Measurements from ENCODE around the gene FABP2.

FABP2 gene

GRCh38 chr4:119299260-119299671 lies 22.7 kb downstream of the FABP2 start:
- peak in 1 of 2 experiments; percentile 10 for DNase-seq (ENCODE audit: low read depth in 1 of 2, low spot score in 1 of 2)
- TF ChIP-seq POLR2AphosphoS5 (IDR thresholded peaks at IDR 0.05; ENCODE audit: low read depth) (no peak), SPI1 (IDR thresholded peaks at IDR 0.05; ENCODE audit: borderline replicate concordance, low read depth) (no peak), GABPA (IDR thresholded peaks at IDR 0.05; ENCODE audit: low read depth) (no peak), CTCF (IDR thresholded peaks at IDR 0.05; ENCODE audit: insufficient read depth, low read length) (no peak), REST (IDR thresholded peaks at IDR 0.05; ENCODE audit: insufficient replicate concordance, low read depth) (no peak)

GRCh38 chr4:119297795-119298194 lies 24.1 kb downstream of the FABP2 start:
- H3K27ac ChIP-seq (replicated peaks) = no peak overlapping the region
- H3K4me3 ChIP-seq (replicated peaks; ENCODE audit: insufficient read depth, low read length) = no peak overlapping the region
- H3K27me3 ChIP-seq (ENCODE audit: insufficient read depth, poor library complexity, severe bottlenecking) = no peaks in the 10 kb centered on the region
- TF ChIP-seq CTCF (IDR thresholded peaks at IDR 0.05; ENCODE audit: insufficient read depth, low read length) (no peak), POLR2AphosphoS5 (IDR thresholded peaks at IDR 0.05; ENCODE audit: low read depth) (no peak), REST (IDR thresholded peaks at IDR 0.05; ENCODE audit: insufficient replicate concordance, low read depth) (no peak), SPI1 (IDR thresholded peaks at IDR 0.05; ENCODE audit: borderline replicate concordance, low read depth) (no peak), GABPA (IDR thresholded peaks at IDR 0.05; ENCODE audit: low read depth) (no peak)
- DNase-seq (ENCODE audit: low read depth in 1 of 2, low spot score in 1 of 2) = no peak

More at GRCh38 chr4:119299260-119299671, 22.7 kb downstream of the FABP2 start:
- H3K4me3 ChIP-seq (replicated peaks; ENCODE audit: insufficient read depth, low read length) = peak overlapping the region; percentile 94
- peak overlapping the region; percentile 74 for H3K27ac ChIP-seq (replicated peaks)
- no peaks in the 10 kb centered on the region for H3K27me3 ChIP-seq (ENCODE audit: insufficient read depth, poor library complexity, severe bottlenecking)

GRCh38 chr4:119296356-119296755 lies 25.6 kb downstream of the FABP2 start:
- no peak overlapping the region for H3K27ac ChIP-seq (replicated peaks)
- H3K4me3 ChIP-seq (replicated peaks; ENCODE audit: insufficient read depth, low read length) = no peak overlapping the region
- no peak for DNase-seq (ENCODE audit: low read depth in 1 of 2, low spot score in 1 of 2)
- no peak for TF ChIP-seq SPI1 (IDR thresholded peaks at IDR 0.05; ENCODE audit: borderline replicate concordance, low read depth)
- TF ChIP-seq GABPA (IDR thresholded peaks at IDR 0.05; ENCODE audit: low read depth) = no peak
- no peak for TF ChIP-seq REST (IDR thresholded peaks at IDR 0.05; ENCODE audit: insufficient replicate concordance, low read depth)
- TF ChIP-seq CTCF (IDR thresholded peaks at IDR 0.05; ENCODE audit: insufficient read depth, low read length) = no peak
- TF ChIP-seq POLR2AphosphoS5 (IDR thresholded peaks at IDR 0.05; ENCODE audit: low read depth) = no peak
- H3K27me3 ChIP-seq (ENCODE audit: insufficient read depth, poor library complexity, severe bottlenecking) = no peaks in the 10 kb centered on the region

All from HL-60 (cell line).